ENCODE results near the gene NOP16.

The NOP16 gene

GRCh38 chr5:176371621-176372539 lies 16.5 kb downstream of the NOP16 start:
- no peaks in the 10 kb centered on the region for H3K4me1 ChIP-seq (ENCODE audit: control insufficient read depth, insufficient read depth, low read length)
- H3K27ac ChIP-seq (ENCODE audit: low read length) = no peak overlapping the region
- no peaks in the 10 kb centered on the region for H3K27me3 ChIP-seq (ENCODE audit: control insufficient read depth, insufficient read depth, low read length)
- H3K36me3 ChIP-seq (ENCODE audit: control insufficient read depth, insufficient read depth, low read length) = peaks cover 2% of the 10 kb centered on the region; the same call in 1 of the 2 replicates
- H3K9me3 ChIP-seq (ENCODE audit: control insufficient read depth, insufficient read depth, low read length) = no peaks in the 10 kb centered on the region
- WGBS (ENCODE audit: insufficient coverage, insufficient read length) = no CpG with 5 or more reads among the region's 13 CpGs
- no peak overlapping the region for H3K4me3 ChIP-seq (ENCODE audit: low read length)
- DNase-seq (ENCODE audit: low read depth, low spot score) = no peak

GRCh38 chr5:176369934-176370711 lies 18.3 kb downstream of the NOP16 start:
- WGBS (ENCODE audit: insufficient coverage, insufficient read length) = no CpG with 5 or more reads among the region's 8 CpGs
- H3K36me3 ChIP-seq (ENCODE audit: control insufficient read depth, insufficient read depth, low read length) = peaks cover 2% of the 10 kb centered on the region; the same call in 1 of the 2 replicates

GRCh38 chr5:176368726-176369125 lies 19.7 kb downstream of the NOP16 start:
- 0 out of 2 replicates have a peak, but pooled peaks cover 3% of the 10 kb centered on the region for H3K4me1 ChIP-seq (ENCODE audit: control insufficient read depth, insufficient read depth, low read length)
- H3K27ac ChIP-seq (ENCODE audit: low read length) = no peak overlapping the region
- no peak for DNase-seq (ENCODE audit: low read depth, low spot score)
- no CpG with 5 or more reads among the region's 13 CpGs for WGBS (ENCODE audit: insufficient coverage, insufficient read length)
- no peak overlapping the region for H3K4me3 ChIP-seq (ENCODE audit: low read length)
- no peaks in the 10 kb centered on the region for H3K9me3 ChIP-seq (ENCODE audit: control insufficient read depth, insufficient read depth, low read length)
- H3K27me3 ChIP-seq (ENCODE audit: control insufficient read depth, insufficient read depth, low read length) = peaks cover 11% of the 10 kb centered on the region
- peaks cover 2% of the 10 kb centered on the region; the same call in 1 of the 2 replicates for H3K36me3 ChIP-seq (ENCODE audit: control insufficient read depth, insufficient read depth, low read length)

More at GRCh38 chr5:176369934-176370711, 18.3 kb downstream of the NOP16 start:
- Histone ChIP-seq H3K4me1 (ENCODE audit: control insufficient read depth, insufficient read depth, low read length) (0 out of 2 replicates have a peak, but pooled peaks cover 3% of the 10 kb centered on the region), H3K9me3 (ENCODE audit: control insufficient read depth, insufficient read depth, low read length) (no peaks in the 10 kb centered on the region), H3K4me3 (ENCODE audit: low read length) (no peak overlapping the region), H3K27me3 (ENCODE audit: control insufficient read depth, insufficient read depth, low read length) (peaks cover 6% of the 10 kb centered on the region; the same call in 1 of the 2 replicates), H3K27ac (ENCODE audit: low read length) (no peak overlapping the region)
- no peak for DNase-seq (ENCODE audit: low read depth, low spot score)

- Histone ChIP-seq H3K4me3 (ENCODE audit: low read length) (peak overlapping the region; percentile 93; the same call in 1 of the 2 replicates), H3K27me3 (ENCODE audit: control insufficient read depth, insufficient read depth, low read length) (peaks cover 13% of the 10 kb centered on the region), H3K4me1 (ENCODE audit: control insufficient read depth, insufficient read depth, low read length) (0 out of 2 replicates have a peak, but pooled peaks cover 3% of the 10 kb centered on the region), H3K9me3 (ENCODE audit: control insufficient read depth, insufficient read depth, low read length) (no peaks in the 10 kb centered on the region), H3K36me3 (ENCODE audit: control insufficient read depth, insufficient read depth, low read length) (peaks cover 2% of the 10 kb centered on the region; the same call in 1 of the 2 replicates), H3K27ac (ENCODE audit: low read length) (no peak overlapping the region)
- DNase-seq (ENCODE audit: low read depth, low spot score) = no peak
- WGBS (ENCODE audit: insufficient coverage, insufficient read length) = no CpG with 5 or more reads among the region's 38 CpGs
Observed at GRCh38 chr5:176366232-176366894, 22.0 kb downstream of the NOP16 start.

- peak within 1 kb of the TSS; percentile 93 for H3K4me3 ChIP-seq (ENCODE audit: low read length)
- peaks cover 2% of the 10 kb centered on the region; the same call in 1 of the 2 replicates for H3K36me3 ChIP-seq (ENCODE audit: control insufficient read depth, insufficient read depth, low read length)
- peaks cover 13% of the 10 kb centered on the region for H3K27me3 ChIP-seq (ENCODE audit: control insufficient read depth, insufficient read depth, low read length)
- DNase-seq (ENCODE audit: low read depth, low spot score) = no peak
- WGBS (ENCODE audit: insufficient coverage, insufficient read length) = no CpG with 5 or more reads among the region's 108 CpGs
- H3K4me1 ChIP-seq (ENCODE audit: control insufficient read depth, insufficient read depth, low read length) = 0 out of 2 replicates have a peak, but pooled peaks cover 3% of the 10 kb centered on the region
- no peak within 1 kb of the TSS for H3K27ac ChIP-seq (ENCODE audit: low read length)
- no peaks in the 10 kb centered on the region for H3K9me3 ChIP-seq (ENCODE audit: control insufficient read depth, insufficient read depth, low read length)
Observed at GRCh38 chr5:176365351-176366231, 22.8 kb downstream of the NOP16 start, which contains the start of gene ARL10. Gene ARL10, plus strand, starts transcription at chr5:176365487. Its CDS starts 77 bp downstream, at chr5:176365564.

- Histone ChIP-seq H3K36me3 (ENCODE audit: control insufficient read depth, insufficient read depth, low read length) (peaks cover 2% of the 10 kb centered on the region; the same call in 1 of the 2 replicates), H3K4me1 (ENCODE audit: control insufficient read depth, insufficient read depth, low read length) (0 out of 2 replicates have a peak, but pooled peaks cover 3% of the 10 kb centered on the region), H3K9me3 (ENCODE audit: control insufficient read depth, insufficient read depth, low read length) (no peaks in the 10 kb centered on the region), H3K4me3 (ENCODE audit: low read length) (peak overlapping the region; percentile 93; the same call in 1 of the 2 replicates), H3K27me3 (ENCODE audit: control insufficient read depth, insufficient read depth, low read length) (peaks cover 13% of the 10 kb centered on the region), H3K27ac (ENCODE audit: low read length) (no peak overlapping the region)
- WGBS (ENCODE audit: insufficient coverage, insufficient read length) = no CpG with 5 or more reads among the region's 28 CpGs
- no peak for DNase-seq (ENCODE audit: low read depth, low spot score)
Observed at GRCh38 chr5:176364765-176365350, 23.5 kb downstream of the NOP16 start.

GRCh38 chr5:176362233-176362490 lies 26.2 kb downstream of the NOP16 start:
- H3K36me3 ChIP-seq (ENCODE audit: control insufficient read depth, insufficient read depth, low read length) = no peaks in the 10 kb centered on the region; the same call in 1 of the 2 replicates
- no CpG with 5 or more reads among the region's 8 CpGs for WGBS (ENCODE audit: insufficient coverage, insufficient read length)
- peaks cover 13% of the 10 kb centered on the region for H3K27me3 ChIP-seq (ENCODE audit: control insufficient read depth, insufficient read depth, low read length)
- no peak overlapping the region for H3K27ac ChIP-seq (ENCODE audit: low read length)
- H3K9me3 ChIP-seq (ENCODE audit: control insufficient read depth, insufficient read depth, low read length) = no peaks in the 10 kb centered on the region
- no peak for DNase-seq (ENCODE audit: low read depth, low spot score)
- 0 out of 2 replicates have a peak, but pooled peaks cover 3% of the 10 kb centered on the region for H3K4me1 ChIP-seq (ENCODE audit: control insufficient read depth, insufficient read depth, low read length)
- peak overlapping the region; percentile 73; the same call in 1 of the 2 replicates for H3K4me3 ChIP-seq (ENCODE audit: low read length)

GRCh38 chr5:176361437-176362232 lies 26.8 kb downstream of the NOP16 start, which contains the start of gene KIAA1191:
Gene KIAA1191, minus strand, starts transcription at chr5:176361764. Its CDS starts 2,256 bp downstream, at chr5:176359508.
- whole genome bisulfite sequencing (ENCODE audit: insufficient coverage, insufficient read length) = no CpG with 5 or more reads among the region's 56 CpGs
- H3K27me3 ChIP-seq (ENCODE audit: control insufficient read depth, insufficient read depth, low read length) = peaks cover 12% of the 10 kb centered on the region
- H3K27ac ChIP-seq (ENCODE audit: low read length) = no peak within 1 kb of the TSS
- H3K4me1 ChIP-seq (ENCODE audit: control insufficient read depth, insufficient read depth, low read length) = 0 out of 2 replicates have a peak, but pooled peaks cover 3% of the 10 kb centered on the region
- H3K9me3 ChIP-seq (ENCODE audit: control insufficient read depth, insufficient read depth, low read length) = no peaks in the 10 kb centered on the region
- DNase-seq (ENCODE audit: low read depth, low spot score) = no peak
- H3K4me3 ChIP-seq (ENCODE audit: low read length) = peak within 1 kb of the TSS; percentile 73
- no peaks in the 10 kb centered on the region; the same call in 1 of the 2 replicates for H3K36me3 ChIP-seq (ENCODE audit: control insufficient read depth, insufficient read depth, low read length)
